A549 (cell line): Measurements from ENCODE around the gene MBNL3. TPM values are rescaled to one million over a fixed set of nuclear protein-coding genes. Genes with fewer than 3 reads are reported as not detected.

ENCODE experiments used
- ATAC-seq, 2 experiments: fragments of 200-7000 bp in 1 of 2; fragments of >200 bp in 1 of 2; cut with Nextera tagmentation in 1 of 2; cut with Tn5 transposase in 1 of 2; 3 replicates each; pipeline versions ENCODE4 v1.8.0 to v1.9.1; 2018 to 2020; ENCODE audit warnings: mild to moderate bottlenecking in 1 of 2, moderate library complexity in 1 of 2
- CTCF ChIA-PET: fragments of 300-600 bp; sonication (Branson Sonifier 250); formaldehyde crosslinking; extraction: SDS; loops from one replicate; lab custom pipeline; 2021; ENCODE audit warnings: antibody characterized with exemption, inconsistent platforms; lab: Yijun Ruan, JAX
- POLR2A ChIA-PET: fragments of 350-600 bp; formaldehyde crosslinking; extraction: SDS; loops from one replicate; lab custom pipeline; 2021; ENCODE audit warnings: antibody characterized with exemption, inconsistent platforms; lab: Yijun Ruan, JAX
- DNase-seq, 2 experiments: peaks; one replicate each; pipeline versions ENCODE4 v3.0.0 to v3.0.0-alpha.2; 2011 to 2016; ENCODE audit warnings: low read depth in 1 of 2, low spot score in 1 of 2
- FAIRE-seq: peaks from 2 replicates; lab custom pipeline; 2011; peaks lifted over from hg19 to GRCh38; lab: Jason Lieb, UNC
- H3K27ac ChIP-seq, 2 experiments: fragments of >200 bp; sonication (Bioruptor Twin); formaldehyde crosslinking; 3 replicates each; pipeline ENCODE4 v1.5.1; 2016 to 2017
- H3K4me1 ChIP-seq: fragments of >200 bp; sonication (Bioruptor Twin); formaldehyde crosslinking; 3 replicates; pipeline ENCODE4 v1.6.1; 2016
- H3K4me2 ChIP-seq: fragments of >200 bp; sonication (Bioruptor Twin); formaldehyde crosslinking; 3 replicates; pipeline ENCODE4 v1.6.1; 2016
- H3K4me3 ChIP-seq: fragments of >200 bp; sonication (Bioruptor Twin); formaldehyde crosslinking; 3 replicates; pipeline ENCODE4 v1.5.1; 2016
- H3K9me3 ChIP-seq: fragments of >200 bp; sonication (Bioruptor Twin); formaldehyde crosslinking; 3 replicates; pipeline ENCODE4 v1.6.1; 2016
- BCL3 ChIP-seq: fragments of >200 bp; sonication (Bioruptor Twin); formaldehyde crosslinking; IDR thresholded peaks from 3 replicates; pipeline ENCODE4 v1.6.1; 2016
- BHLHE40 ChIP-seq: IDR thresholded peaks from 2 replicates; pipeline ENCODE4 v1.6.1; 2012; ENCODE audit warnings: low read depth, low read length, inconsistent platforms
- CHD2 ChIP-seq: fragments of 150-350 bp; IDR thresholded peaks from 2 replicates; pipeline ENCODE4 v1.6.1; 2014; ENCODE audit warnings: low read length; ENCODE audit not compliant: partially characterized antibody
- CHD4 ChIP-seq: fragments of 200-600 bp; sonication (generic); IDR thresholded peaks from 2 replicates; pipeline ENCODE4 v1.6.1; 2016; ENCODE audit warnings: antibody characterized with exemption, mild to moderate bottlenecking, borderline replicate concordance
- CTCF ChIP-seq: fragments of >200 bp; sonication (Bioruptor Twin); formaldehyde crosslinking; IDR thresholded peaks from 3 replicates; pipeline ENCODE4 v1.5.1; 2016
- EHF ChIP-seq: fragments of 250-450 bp; sonication (Bioruptor Pico); IDR thresholded peaks from 2 replicates; pipeline ENCODE4 v1.5.0; 2020; ENCODE audit warnings: mild to moderate bottlenecking
- EHMT2 ChIP-seq: fragments of 200-600 bp; sonication (generic); IDR thresholded peaks from 2 replicates; pipeline ENCODE4 v1.6.1; 2016; ENCODE audit warnings: antibody characterized with exemption, low read depth, mild to moderate bottlenecking, moderate library complexity
- ESRRA ChIP-seq: fragments of 150-350 bp; IDR thresholded peaks from 2 replicates; pipeline ENCODE4 v1.6.1; 2014; ENCODE audit warnings: mild to moderate bottlenecking, low read length, borderline replicate concordance
- FOSL2 ChIP-seq, 2 experiments: fragments of 450-650 bp in 1 of 2; fragments of >200 bp in 1 of 2; sonication (Bioruptor Twin) in 1 of 2; formaldehyde crosslinking; IDR thresholded peaks; 2 replicates each; pipeline versions ENCODE4 v1.5.0 to v1.6.1; 2016 to 2020; ENCODE audit warnings: mild to moderate bottlenecking in 1 of 2, moderate library complexity in 1 of 2
- HEYL ChIP-seq: fragments of 250-450 bp; sonication (Bioruptor Pico); IDR thresholded peaks from 2 replicates; pipeline ENCODE4 v1.8.0; 2021; ENCODE audit warnings: mild to moderate bottlenecking, moderate library complexity
- HOXA7 ChIP-seq: fragments of 250-450 bp; sonication (Bioruptor Pico); IDR thresholded peaks from 2 replicates; pipeline ENCODE4 v1.5.0; 2020; ENCODE audit warnings: mild to moderate bottlenecking, moderate library complexity
- JUN ChIP-seq, 2 experiments: fragments of >200 bp; sonication (Bioruptor Twin); formaldehyde crosslinking; IDR thresholded peaks; 2 replicates in 1 of 2; 3 replicates in 1 of 2; pipeline ENCODE4 v1.6.1; 2016 to 2017
- MYC ChIP-seq: IDR thresholded peaks from 2 replicates; pipeline ENCODE4 v1.6.1; 2012; ENCODE audit warnings: mild to moderate bottlenecking, inconsistent platforms, low read length, improper control_type of control experiment, borderline replicate concordance
- NFE2L2 ChIP-seq: fragments of 150-350 bp; conservative IDR thresholded peaks from 2 replicates; pipeline ENCODE4 v1.6.1; 2014; ENCODE audit warnings: low read length
- NR3C1 ChIP-seq: fragments of >200 bp; sonication (Bioruptor Twin); formaldehyde crosslinking; IDR thresholded peaks from 3 replicates; pipeline ENCODE4 v1.6.1; 2017
- POLR2AphosphoS2 ChIP-seq: conservative IDR thresholded peaks from 2 replicates; pipeline ENCODE4 v1.6.1; 2012; ENCODE audit warnings: low read length, improper control_type of control experiment, inconsistent platforms
- RAD21 ChIP-seq, 2 experiments: fragments of >200 bp in 1 of 2; sonication (Bioruptor Twin) in 1 of 2; formaldehyde crosslinking in 1 of 2; IDR thresholded peaks in 1 of 2; conservative IDR thresholded peaks in 1 of 2; 2 replicates in 1 of 2; 3 replicates in 1 of 2; pipeline ENCODE4 v1.6.1; 2012 to 2018; ENCODE audit warnings: inconsistent platforms in 1 of 2
- RARB ChIP-seq: fragments of 250-450 bp; sonication (Bioruptor Pico); IDR thresholded peaks from 2 replicates; pipeline ENCODE4 v1.8.0; 2021; ENCODE audit warnings: mild to moderate bottlenecking, moderate library complexity
- RCOR1 ChIP-seq: fragments of 150-350 bp; IDR thresholded peaks from 2 replicates; pipeline ENCODE4 v1.6.1; 2014; ENCODE audit warnings: antibody characterized with exemption, low read length, low read depth
- REST ChIP-seq: fragments of 200-600 bp; sonication (generic); IDR thresholded peaks from 2 replicates; pipeline ENCODE4 v1.6.1; 2016; ENCODE audit warnings: antibody characterized with exemption, mild to moderate bottlenecking, moderate library complexity
- RFX5 ChIP-seq: fragments of 450-650 bp; IDR thresholded peaks from 2 replicates; pipeline ENCODE4 v1.7.1; 2014; ENCODE audit warnings: antibody characterized with exemption, mild to moderate bottlenecking, moderate library complexity
- SREBF2 ChIP-seq: fragments of 450-650 bp; IDR thresholded peaks from 2 replicates; pipeline ENCODE4 v1.6.1; 2014; ENCODE audit warnings: mild to moderate bottlenecking, moderate library complexity
- ZC3H11A ChIP-seq: fragments of 450-650 bp; IDR thresholded peaks from 2 replicates; pipeline ENCODE4 v1.6.1; 2014; ENCODE audit warnings: antibody characterized with exemption, mild to moderate bottlenecking
- ZFP36 ChIP-seq: fragments of 450-650 bp; IDR thresholded peaks from 2 replicates; pipeline ENCODE4 v1.6.1; 2014; ENCODE audit warnings: borderline replicate concordance; ENCODE audit not compliant: partially characterized antibody
- WGBS: methylation state at CpG from one replicate; pipeline ENCODE4 v1.1.6; 2017; ENCODE audit errors: missing lambda C conversion rate; 5-methylcytosine and 5-hydroxymethylcytosine counted together
- polyA plus RNA-seq, 4 experiments: library from polyadenylated mRNA; depleted of rRNA in 3 of 4; stranded (reverse); fragments of >200 nt; fragmentation: RNase III in 1 of 4; extraction: RNeasy Plus Mini Kit Qiagen cat#74134 plus additional on column Dnase treatment in 1 of 4; gene quantifications; 2 replicates in 3 of 4; 3 replicates in 1 of 4; pipeline ENCODE4 v1.2.3, GENCODE V29; 2011 to 2017

Gene MBNL3
- polyA plus RNA-seq, 2 of the 4 experiments (the other 2 are of a cell fraction) = not detected

GRCh38 chrX:132470179-132470578 is 18.7 kb downstream of the MBNL3 start:
- H3K9me3 ChIP-seq = no peaks in the 10 kb centered on the region
- no peak overlapping the region for H3K27ac ChIP-seq
- CTCF ChIA-PET = no interaction called here
- no peak for DNase-seq
- no peak overlapping the region for H3K4me2 ChIP-seq
- TF ChIP-seq NFE2L2 = no peak
- TF ChIP-seq HOXA7 = no peak
- TF ChIP-seq SREBF2 = no peak
- TF ChIP-seq ZFP36 = no peak
- no peak for TF ChIP-seq REST
- no peak for TF ChIP-seq RARB (CRISPR knock-in tag)
- no peak for TF ChIP-seq EHMT2
- no peak for TF ChIP-seq RAD21 (conservative IDR thresholded peaks at IDR 0.05 in 1 of 2, IDR thresholded peaks at IDR 0.05 in 1 of 2)
- no peak for TF ChIP-seq ESRRA
- no peak for TF ChIP-seq RCOR1
- no peak for TF ChIP-seq ZC3H11A
- no peak for TF ChIP-seq HEYL (CRISPR knock-in tag)
- no peak for TF ChIP-seq NR3C1
- no peak for TF ChIP-seq POLR2AphosphoS2
- no peak for TF ChIP-seq CTCF
- no peak for TF ChIP-seq CHD4
- TF ChIP-seq, all 56 proteins: peak for 0
- FAIRE-seq (peak; percentile 28), ATAC-seq (no peak)
- no peak overlapping the region for H3K4me3 ChIP-seq
- H3K4me1 ChIP-seq = no peaks in the 10 kb centered on the region
- POLR2A ChIA-PET = no interaction called here
- 0% methylated on average over 1 of the region's 1 CpG for WGBS

- Histone ChIP-seq H3K4me2 (no peak overlapping the region), H3K4me1 (no peaks in the 10 kb centered on the region), H3K9me3 (peaks cover 5% of the 10 kb centered on the region; the same call in 1 of the 3 replicates), H3K4me3 (no peak overlapping the region), H3K27ac (no peak overlapping the region)
- ChIA-PET POLR2A (no interaction called here), CTCF (interaction anchor here (1.5 kb wide), 1 partner anchor 11 kb away, joined by 3 read pairs; no protein-coding TSS in a partner anchor)
- ATAC-seq = no peak
- DNase-seq = no peak
- FAIRE-seq = no peak
- TF ChIP-seq JUN (IDR thresholded peaks at IDR 0.05) (no peak), EHF (CRISPR knock-in tag) (no peak), RFX5 (no peak), MYC (no peak), FOSL2 (IDR thresholded peaks at IDR 0.05) (no peak), FOSL2 (CRISPR knock-in tag; IDR thresholded peaks at IDR 0.05) (no peak), BHLHE40 (no peak), BCL3 (no peak), CHD2 (no peak)
- WGBS = 2% methylated on average over 3 of the region's 3 CpGs
These were observed 20.4 kb downstream of the MBNL3 start for GRCh38 chrX:132468454-132468853.
